Left hindlimb (tissue), 1 donor: ENCODE data around the gene CEP152.
"Not testable (repeated sequence)": the region's sequence is repeated elsewhere in the genome, so short reads cannot be mapped to it uniquely, and the experiment has no call there.

Source experiments
- DNase-seq: peaks from one replicate; pipeline ENCODE4 v3.0.0-alpha.2; 2018

The CEP152 gene

GRCh38 chr15:48810414-48811324 lies at the start of gene CEP152:
TSS of gene CEP152 (minus strand) at chr15:48811069. CDS start at chr15:48805649, 5,420 bp downstream.
- peak; percentile 99 for DNase-seq

GRCh38 chr15:48859426-48859825 lies 48.6 kb upstream of the CEP152 start:
- no peak for DNase-seq

GRCh38 chr15:48858401-48858800 lies 47.5 kb upstream of the CEP152 start:
- no peak for DNase-seq

- no peak for DNase-seq
These were observed 46.1 kb upstream of the CEP152 start for GRCh38 chr15:48856942-48857341.

- DNase-seq: peak; percentile 27
These were observed 44.9 kb upstream of the CEP152 start for GRCh38 chr15:48855501-48856440.

- not testable (repeated sequence) for DNase-seq
These were observed 43.6 kb upstream of the CEP152 start for GRCh38 chr15:48854434-48854833.

- no peak for DNase-seq
These were observed 41.1 kb upstream of the CEP152 start for GRCh38 chr15:48851956-48852355.

- no peak for DNase-seq
These were observed 39.8 kb upstream of the CEP152 start for GRCh38 chr15:48850648-48851047.

- DNase-seq: no peak
These were observed 34.3 kb upstream of the CEP152 start for GRCh38 chr15:48845123-48845522.

- no peak for DNase-seq
These were observed 31.6 kb upstream of the CEP152 start for GRCh38 chr15:48842501-48842900.

- no peak for DNase-seq
These were observed 23.9 kb upstream of the CEP152 start for GRCh38 chr15:48834756-48835155.

- DNase-seq: no peak
These were observed 22.8 kb upstream of the CEP152 start for GRCh38 chr15:48833526-48834239.

GRCh38 chr15:48832648-48833047 lies 21.8 kb upstream of the CEP152 start:
- no peak for DNase-seq

GRCh38 chr15:48828906-48829305 lies 18.0 kb upstream of the CEP152 start:
- no peak for DNase-seq

- no peak for DNase-seq
These were observed 17.6 kb upstream of the CEP152 start for GRCh38 chr15:48828471-48828870.

GRCh38 chr15:48825075-48825474 lies 14.2 kb upstream of the CEP152 start:
- DNase-seq: no peak

GRCh38 chr15:48823706-48824105 lies 12.8 kb upstream of the CEP152 start:
- DNase-seq: no peak

- DNase-seq: no peak
These were observed 12.4 kb upstream of the CEP152 start for GRCh38 chr15:48823237-48823636.

GRCh38 chr15:48814286-48814685 lies 3.4 kb upstream of the CEP152 start:
- DNase-seq: no peak

- no peak for DNase-seq
These were observed 573 bp upstream of the CEP152 start for GRCh38 chr15:48811325-48811958.

GRCh38 chr15:48806151-48806550 lies 4.7 kb downstream of the CEP152 start:
- DNase-seq: no peak

- no peak for DNase-seq
These were observed 5.3 kb downstream of the CEP152 start for GRCh38 chr15:48805591-48805990.
